Panc1 (cell line): ENCODE data around the gene PXDN. TPM values are rescaled to one million over a fixed set of nuclear protein-coding genes. Genes with fewer than 3 reads are reported as not detected.

ENCODE experiments used
- ATAC-seq: fragments of 200-7000 bp; cut with Tn5 transposase; 2 replicates; pipeline ENCODE4 v1.9.1; 2020; ENCODE audit warnings: mild to moderate bottlenecking, moderate library complexity
- BruUV-seq: library from RNA; stranded (reverse); fragments of 400-500 nt; replicated peaks from 2 replicates; lab custom pipeline; 2021; lab: Mats Ljungman, UMichigan
- CTCF ChIA-PET: fragments of 300-600 bp; sonication (Branson Sonifier 250); formaldehyde crosslinking; loops from one replicate; lab custom pipeline; 2022; ENCODE audit warnings: antibody characterized with exemption; lab: Charles Lee
- POLR2A ChIA-PET: fragments of 300-600 bp; sonication (Branson Sonifier 250); formaldehyde crosslinking; loops from one replicate; lab custom pipeline; 2022; ENCODE audit warnings: antibody characterized with exemption; lab: Charles Lee
- DNase-seq: peaks from one replicate; pipeline ENCODE4 v3.0.0-alpha.2; 2010; ENCODE audit warnings: low read depth, low spot score
- H3K27ac ChIP-seq: 2 replicates; pipeline ENCODE4 v1.5.1; 2011; ENCODE audit warnings: mild to moderate bottlenecking, low read length, inconsistent platforms
- H3K27me3 ChIP-seq: fragments of 200-500 bp; sonication (Bioruptor generic); 2 replicates; pipeline ENCODE4 v1.6.0; 2014; ENCODE audit warnings: low read length, inconsistent platforms; ENCODE audit not compliant: control insufficient read depth, insufficient read depth
- H3K36me3 ChIP-seq: fragments of 200-500 bp; sonication (Bioruptor generic); 2 replicates; pipeline ENCODE4 v1.5.1; 2014; ENCODE audit warnings: inconsistent platforms, mild to moderate bottlenecking, low read length, moderate library complexity; ENCODE audit not compliant: control insufficient read depth, insufficient read depth
- H3K4me1 ChIP-seq: 2 replicates; pipeline ENCODE4 v1.5.1; 2011; ENCODE audit warnings: inconsistent platforms, mild to moderate bottlenecking, low read length, moderate library complexity; ENCODE audit not compliant: control insufficient read depth, insufficient read depth
- H3K4me3 ChIP-seq, 2 experiments: 2 replicates each; pipeline ENCODE4 v1.5.1; 2011 to 2012; ENCODE audit warnings: low read depth in 2 of 2, low read length in 2 of 2, mild to moderate bottlenecking in 2 of 2, inconsistent platforms in 1 of 2, moderate library complexity in 1 of 2
- H3K9me3 ChIP-seq: fragments of 200-500 bp; sonication (Bioruptor generic); 2 replicates; pipeline ENCODE4 v1.5.1; 2014; ENCODE audit warnings: low read depth, mild to moderate bottlenecking, inconsistent platforms, low read length, moderate library complexity; ENCODE audit not compliant: control insufficient read depth, insufficient read depth
- CTCF ChIP-seq: fragments of 450-650 bp; IDR thresholded peaks from 2 replicates; pipeline ENCODE4 v1.5.1; 2017; ENCODE audit warnings: mild to moderate bottlenecking
- POLR2AphosphoS5 ChIP-seq: IDR thresholded peaks from 2 replicates; pipeline ENCODE4 v1.6.1; 2012; ENCODE audit warnings: mild to moderate bottlenecking, low read depth, low read length, moderate library complexity
- SIN3A ChIP-seq: IDR thresholded peaks from 2 replicates; pipeline ENCODE4 v1.6.1; 2012; ENCODE audit warnings: low read depth, mild to moderate bottlenecking, low read length, moderate library complexity, borderline replicate concordance; ENCODE audit not compliant: insufficient read depth
- TCF7L2 ChIP-seq: IDR thresholded peaks from 2 replicates; pipeline ENCODE4 v1.6.1; 2011; ENCODE audit warnings: mild to moderate bottlenecking, low read depth, low read length, inconsistent platforms
- in situ Hi-C: cut with HindIII; loops from 2 replicates; pipeline ENCODE4 v1.10.0; 2016; ENCODE audit warnings: low sequenced_read_pairs, low pct_unique_long_range_greater_than_20kb
- intact Hi-C: fragments of 100-400 bp; cut with micrococcal nuclease; formaldehyde crosslinking; loops from one replicate; pipeline ENCODE4 v1.10.0; 2022; ENCODE audit not compliant: unreplicated experiment
- total RNA-seq: library from RNA; stranded (reverse); gene quantifications from one replicate; pipeline ENCODE4 v1.2.1, GENCODE V29; 2021; ENCODE audit not compliant: unreplicated experiment
- TF ChIP-seq, protein P1 (sequence below), 2 experiments: IDR thresholded peaks; 2 replicates each; pipeline ENCODE4 v1.6.1; 2011 to 2012; ENCODE audit warnings: low read depth in 2 of 2, control low read depth in 1 of 2, low read length in 1 of 2, mild to moderate bottlenecking in 1 of 2, moderate library complexity in 1 of 2; ENCODE audit not compliant: insufficient read depth in 1 of 2

Gene PXDN
- total RNA-seq, 1 experiment from 2014 or later: 2.5 TPM

- Histone ChIP-seq H3K36me3 (no peaks in the 10 kb centered on the region), H3K27me3 (no peaks in the 10 kb centered on the region), H3K27ac (peak overlapping the region; percentile 71; the same call in 1 of the 2 replicates), H3K4me3 (no peak overlapping the region), H3K9me3 (no peaks in the 10 kb centered on the region), H3K4me1 (peaks cover 6% of the 10 kb centered on the region; the same call in 1 of the 2 replicates)
- BruUV-seq: no TSS peak
- intact Hi-C loops: no loop called here
- CTCF ChIA-PET: no interaction called here
- DNase-seq (no peak), ATAC-seq (no peak)
- in situ Hi-C loops: no loop called here
- POLR2A ChIA-PET: no interaction called here
- TF ChIP-seq CTCF (no peak), TCF7L2 (no peak), POLR2AphosphoS5 (no peak), SIN3A (no peak)
- TF ChIP-seq, protein P1, sequence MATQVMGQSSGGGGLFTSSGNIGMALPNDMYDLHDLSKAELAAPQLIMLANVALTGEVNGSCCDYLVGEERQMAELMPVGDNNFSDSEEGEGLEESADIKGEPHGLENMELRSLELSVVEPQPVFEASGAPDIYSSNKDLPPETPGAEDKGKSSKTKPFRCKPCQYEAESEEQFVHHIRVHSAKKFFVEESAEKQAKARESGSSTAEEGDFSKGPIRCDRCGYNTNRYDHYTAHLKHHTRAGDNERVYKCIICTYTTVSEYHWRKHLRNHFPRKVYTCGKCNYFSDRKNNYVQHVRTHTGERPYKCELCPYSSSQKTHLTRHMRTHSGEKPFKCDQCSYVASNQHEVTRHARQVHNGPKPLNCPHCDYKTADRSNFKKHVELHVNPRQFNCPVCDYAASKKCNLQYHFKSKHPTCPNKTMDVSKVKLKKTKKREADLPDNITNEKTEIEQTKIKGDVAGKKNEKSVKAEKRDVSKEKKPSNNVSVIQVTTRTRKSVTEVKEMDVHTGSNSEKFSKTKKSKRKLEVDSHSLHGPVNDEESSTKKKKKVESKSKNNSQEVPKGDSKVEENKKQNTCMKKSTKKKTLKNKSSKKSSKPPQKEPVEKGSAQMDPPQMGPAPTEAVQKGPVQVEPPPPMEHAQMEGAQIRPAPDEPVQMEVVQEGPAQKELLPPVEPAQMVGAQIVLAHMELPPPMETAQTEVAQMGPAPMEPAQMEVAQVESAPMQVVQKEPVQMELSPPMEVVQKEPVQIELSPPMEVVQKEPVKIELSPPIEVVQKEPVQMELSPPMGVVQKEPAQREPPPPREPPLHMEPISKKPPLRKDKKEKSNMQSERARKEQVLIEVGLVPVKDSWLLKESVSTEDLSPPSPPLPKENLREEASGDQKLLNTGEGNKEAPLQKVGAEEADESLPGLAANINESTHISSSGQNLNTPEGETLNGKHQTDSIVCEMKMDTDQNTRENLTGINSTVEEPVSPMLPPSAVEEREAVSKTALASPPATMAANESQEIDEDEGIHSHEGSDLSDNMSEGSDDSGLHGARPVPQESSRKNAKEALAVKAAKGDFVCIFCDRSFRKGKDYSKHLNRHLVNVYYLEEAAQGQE (IDR thresholded peaks at IDR 0.05; ENCODE audit: insufficient read depth in 1 of 2, low read depth in 2 of 2, low read length in 1 of 2): no peak
These were observed 95.8 kb downstream of the PXDN start for GRCh38 chr2:1648241-1649102.

GRCh38 chr2:1647417-1648240 lies 96.7 kb downstream of the PXDN start:
- Histone ChIP-seq H3K4me3 (no peak overlapping the region), H3K27ac (peak overlapping the region; percentile 71), H3K9me3 (no peaks in the 10 kb centered on the region), H3K27me3 (no peaks in the 10 kb centered on the region), H3K4me1 (no peaks in the 10 kb centered on the region), H3K36me3 (no peaks in the 10 kb centered on the region)
- ChIA-PET POLR2A (no interaction called here), CTCF (no interaction called here)
- intact Hi-C loops: no loop called here
- TF ChIP-seq CTCF (no peak), POLR2AphosphoS5 (no peak), SIN3A (no peak), TCF7L2 (no peak)
- TF ChIP-seq, protein P1 (IDR thresholded peaks at IDR 0.05; ENCODE audit: insufficient read depth in 1 of 2, low read depth in 2 of 2, low read length in 1 of 2): no peak
- ATAC-seq (no peak), DNase-seq (no peak)
- in situ Hi-C loops: no loop called here
- BruUV-seq: no TSS peak
